Measurements from ENCODE around the gene MINDY2. TPM values are rescaled to one million over a fixed set of nuclear protein-coding genes. Genes with fewer than 3 reads are reported as not detected.

MINDY2 gene
- total RNA-seq, 1 donor from 2014 or later: 32.9 TPM

GRCh38 chr15:58755956-58756355, 15.1 kb upstream of the MINDY2 start:
- TF ChIP-seq CTCF (IDR thresholded peaks at IDR 0.05): no peak
- intact Hi-C loops (cut with DNase I): no loop called here
- Histone ChIP-seq H3K4me3 (no peak overlapping the region), H3K36me3 (no peaks in the 10 kb centered on the region), H3K27me3 (ENCODE audit: low read depth) (no peaks in the 10 kb centered on the region), H3K27ac (no peak overlapping the region), H3K4me1 (no peaks in the 10 kb centered on the region), H3K9me3 (no peaks in the 10 kb centered on the region)
- ATAC-seq (no peak), DNase-seq (no peak)

DNA sequence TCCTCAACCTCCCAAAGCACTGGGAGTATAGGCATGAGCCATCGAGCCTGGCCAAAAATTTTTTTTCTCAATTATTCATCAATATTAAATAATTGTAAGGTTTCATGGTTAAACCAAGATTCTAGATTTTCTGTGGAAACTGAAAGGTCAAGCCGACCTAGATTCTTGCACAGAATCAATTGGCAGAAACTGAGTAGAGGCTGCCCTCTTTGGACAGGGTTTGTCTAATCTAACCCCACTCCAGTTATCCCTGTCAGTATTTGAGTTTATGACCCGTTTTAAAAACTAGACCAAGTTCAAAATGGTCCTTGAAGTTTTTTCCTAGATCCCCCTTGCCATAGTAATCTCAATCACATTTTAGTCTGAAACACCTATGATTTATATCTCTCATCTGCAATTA, 13.0 kb upstream of the MINDY2 start:
- ATAC-seq: peak in 1 of 2 donors; percentile 51
- intact Hi-C loops (cut with DNase I): no loop called here
- Histone ChIP-seq H3K4me1 (no peaks in the 10 kb centered on the region), H3K9me3 (no peaks in the 10 kb centered on the region), H3K36me3 (no peaks in the 10 kb centered on the region), H3K4me3 (no peak overlapping the region), H3K27ac (no peak overlapping the region), H3K27me3 (ENCODE audit: low read depth) (no peaks in the 10 kb centered on the region)
- TF ChIP-seq CTCF (IDR thresholded peaks at IDR 0.05): peak; percentile 23
- no peak for DNase-seq

- no peaks in the 10 kb centered on the region for H3K4me1 ChIP-seq
- no peaks in the 10 kb centered on the region for H3K27me3 ChIP-seq (ENCODE audit: low read depth)
- TF ChIP-seq CTCF (IDR thresholded peaks at IDR 0.05): no peak
- DNase-seq (no peak), ATAC-seq (no peak)
- peaks cover 6% of the 10 kb centered on the region for H3K9me3 ChIP-seq
- H3K36me3 ChIP-seq: no peaks in the 10 kb centered on the region
- no peak overlapping the region for H3K4me3 ChIP-seq
- no peak overlapping the region for H3K27ac ChIP-seq
- intact Hi-C loops (cut with DNase I): no loop called here
Measured at GRCh38 chr15:58760385-58761009, 10.6 kb upstream of the MINDY2 start.

DNA sequence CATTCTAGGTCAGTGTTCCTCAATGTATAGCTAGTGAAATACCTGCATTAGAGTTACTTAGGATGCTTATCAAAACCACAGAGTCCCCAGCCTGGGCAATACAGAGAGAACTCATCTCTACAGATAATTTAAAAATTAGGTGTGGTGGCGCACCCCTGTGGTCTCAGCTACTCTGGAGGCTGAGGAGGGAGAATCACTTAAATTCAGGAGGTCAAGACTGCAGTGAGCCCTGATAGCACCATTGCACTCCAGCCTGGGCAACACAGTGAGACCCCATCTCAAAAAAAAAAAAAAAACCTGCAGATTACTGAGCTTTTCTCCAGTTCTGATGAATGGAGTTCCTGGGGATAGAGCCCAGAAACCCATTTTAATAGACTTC, 10.1 kb upstream of the MINDY2 start:
- TF ChIP-seq CTCF (IDR thresholded peaks at IDR 0.05): no peak
- intact Hi-C loops (cut with DNase I): no loop called here
- Histone ChIP-seq H3K27me3 (ENCODE audit: low read depth) (no peaks in the 10 kb centered on the region), H3K9me3 (peaks cover 6% of the 10 kb centered on the region), H3K4me1 (no peaks in the 10 kb centered on the region), H3K27ac (no peak overlapping the region), H3K36me3 (no peaks in the 10 kb centered on the region), H3K4me3 (no peak overlapping the region)
- no peak for DNase-seq
- ATAC-seq: no peak

DNA sequence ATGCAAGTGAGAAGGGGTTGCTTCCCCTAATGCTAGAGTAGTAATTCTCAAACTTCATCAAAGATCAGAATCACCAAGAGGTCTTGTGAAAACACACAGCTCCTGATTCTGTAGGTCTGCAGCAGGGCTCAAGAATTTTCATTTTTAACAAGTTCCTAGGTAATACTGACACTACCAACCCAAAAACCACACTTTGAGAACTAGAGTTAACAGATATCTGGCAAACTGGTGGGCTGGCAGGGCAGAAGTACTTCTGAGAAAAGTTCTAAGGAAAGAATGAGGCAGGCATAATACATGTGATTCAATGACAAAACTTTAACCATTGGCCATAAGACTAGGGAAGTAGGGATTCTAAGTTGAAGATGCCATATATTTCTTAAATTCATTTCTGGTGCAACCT, 8.8 kb upstream of the MINDY2 start:
- TF ChIP-seq CTCF (IDR thresholded peaks at IDR 0.05): no peak

More for the DNA sequence above, 8.8 kb upstream of the MINDY2 start:
- intact Hi-C loops (cut with DNase I): no loop called here
- no peak overlapping the region for H3K27ac ChIP-seq
- H3K36me3 ChIP-seq: no peaks in the 10 kb centered on the region
- H3K4me3 ChIP-seq: no peak overlapping the region
- no peaks in the 10 kb centered on the region for H3K27me3 ChIP-seq (ENCODE audit: low read depth)
- ATAC-seq: no peak
- no peaks in the 10 kb centered on the region for H3K4me1 ChIP-seq
- no peak for DNase-seq
- H3K9me3 ChIP-seq: peaks cover 6% of the 10 kb centered on the region
